Activated CD4-positive, alpha-beta T cell treated with anti-CD3 and anti-CD28 coated beads, Interleukin-2, amount 50 U/mL, for 1 hour (primary cell): Measurements from ENCODE around the gene CCDC188.

Experiments
- DNase-seq: peaks from one replicate; pipeline ENCODE4 v3.0.0-alpha.2; 2020

CCDC188 gene

GRCh38 chr22:20101638-20102037, 49.2 kb downstream of the CCDC188 start:
- no peak for DNase-seq

GRCh38 chr22:20099099-20099711, 51.6 kb downstream of the CCDC188 start:
- no peak for DNase-seq
